8988T (cell line): ENCODE measurements around the gene SLC6A6.

Source experiments
- DNase-seq: peaks from one replicate; pipeline ENCODE4 v3.0.0; 2011

The SLC6A6 gene

GRCh38 chr3:14524920-14525660 lies 122.7 kb downstream of the SLC6A6 start:
- DNase-seq, result no peak

GRCh38 chr3:14525685-14526631 lies 123.6 kb downstream of the SLC6A6 start:
- no peak for DNase-seq

- DNase-seq, result no peak
Observed at GRCh38 chr3:14528081-14528480, 125.7 kb downstream of the SLC6A6 start.

GRCh38 chr3:14531856-14532395 lies 129.5 kb downstream of the SLC6A6 start:
- no peak for DNase-seq

GRCh38 chr3:14532691-14533456 lies 130.5 kb downstream of the SLC6A6 start:
- DNase-seq, result peak; percentile 74

- DNase-seq, result no peak
Observed at GRCh38 chr3:14533457-14533958, 131.1 kb downstream of the SLC6A6 start.

GRCh38 chr3:14534516-14535191 lies 132.2 kb downstream of the SLC6A6 start:
- no peak for DNase-seq

- no peak for DNase-seq
Observed at GRCh38 chr3:14535616-14536015, 133.2 kb downstream of the SLC6A6 start.

GRCh38 chr3:14536055-14536815 lies 133.8 kb downstream of the SLC6A6 start:
- DNase-seq, result no peak

GRCh38 chr3:14536837-14537589 lies 134.6 kb downstream of the SLC6A6 start:
- no peak for DNase-seq

GRCh38 chr3:14537590-14538450 lies 135.4 kb downstream of the SLC6A6 start:
- DNase-seq, result no peak

GRCh38 chr3:14538451-14539088 lies 136.2 kb downstream of the SLC6A6 start:
- DNase-seq, result no peak
